GM19240 (cell line): ENCODE data around the gene FOS.

Source experiments
- DNase-seq: peaks from one replicate; pipeline ENCODE4 v3.0.0; 2011; ENCODE audit warnings: low spot score; ENCODE audit not compliant: insufficient read length

Gene FOS

DNA sequence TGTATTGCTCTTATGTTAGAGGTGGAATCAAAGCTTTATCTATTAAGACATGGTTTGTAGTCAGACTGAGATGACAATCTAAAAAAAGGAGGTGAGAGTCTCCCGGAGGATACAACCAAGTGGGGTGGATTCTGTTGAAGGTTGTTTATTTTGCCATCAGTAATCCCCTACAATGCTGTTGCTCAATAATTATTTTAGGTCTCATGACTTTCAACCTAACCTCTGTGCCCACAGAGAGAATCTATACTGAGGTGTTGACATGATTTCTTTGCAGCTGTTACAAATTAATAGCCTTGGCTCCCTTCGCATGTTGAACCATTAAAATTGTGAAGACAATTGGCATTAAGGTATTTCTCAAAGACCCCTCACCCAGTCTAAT lies 28.7 kb upstream of the FOS start:
- DNase-seq, result no peak

DNA sequence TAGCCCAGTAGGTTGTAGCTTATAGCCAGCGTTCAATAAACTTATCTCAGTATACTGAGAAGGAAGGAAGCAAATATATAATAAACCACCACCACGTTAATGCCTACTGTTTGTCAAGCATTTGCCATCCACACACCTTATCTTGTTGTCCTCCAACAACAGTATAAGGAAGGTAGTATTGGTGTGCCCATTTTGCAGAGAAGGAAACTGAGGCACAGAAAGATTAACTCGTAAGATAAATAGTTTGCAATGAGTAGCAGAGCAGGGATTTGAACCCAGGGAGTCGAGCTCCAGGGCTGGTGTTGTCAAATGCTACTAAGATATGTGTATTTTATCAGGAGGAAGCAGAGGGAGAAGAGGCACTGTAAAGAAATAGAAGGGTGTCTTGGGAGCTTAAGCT lies 27.8 kb upstream of the FOS start:
- no peak for DNase-seq

DNA sequence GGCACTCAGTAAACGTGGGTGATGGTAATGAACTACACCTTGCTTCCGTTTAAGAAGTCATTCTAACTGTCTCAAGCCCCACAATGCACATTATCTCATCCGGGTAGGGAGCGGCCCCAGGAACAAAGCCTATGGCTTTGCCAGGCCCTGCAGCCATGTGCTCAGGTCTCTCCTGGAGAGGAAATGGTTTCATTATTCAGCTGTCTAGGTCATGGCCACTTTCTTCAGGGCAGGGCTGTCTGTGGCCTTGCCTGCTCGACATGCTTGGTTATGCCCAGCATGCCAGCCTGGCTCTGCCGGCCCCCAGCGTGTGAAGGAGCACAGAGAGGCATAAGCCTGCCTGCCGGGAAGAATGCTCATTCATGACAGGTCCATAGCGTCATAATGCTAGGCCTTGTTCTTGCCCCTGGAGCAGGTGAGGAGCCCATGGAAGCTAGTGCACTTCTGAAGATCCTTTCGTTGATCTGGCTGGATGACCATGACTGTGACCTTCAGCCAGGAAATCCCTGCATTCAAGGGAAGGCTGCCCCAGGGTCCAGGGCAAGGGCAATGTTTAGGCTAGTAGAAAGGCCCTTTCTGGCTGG lies 26.3 kb upstream of the FOS start:
- DNase-seq, result no peak

- no peak for DNase-seq
Measured at GRCh38 chr14:75254381-75254822, 24.2 kb upstream of the FOS start.

DNA sequence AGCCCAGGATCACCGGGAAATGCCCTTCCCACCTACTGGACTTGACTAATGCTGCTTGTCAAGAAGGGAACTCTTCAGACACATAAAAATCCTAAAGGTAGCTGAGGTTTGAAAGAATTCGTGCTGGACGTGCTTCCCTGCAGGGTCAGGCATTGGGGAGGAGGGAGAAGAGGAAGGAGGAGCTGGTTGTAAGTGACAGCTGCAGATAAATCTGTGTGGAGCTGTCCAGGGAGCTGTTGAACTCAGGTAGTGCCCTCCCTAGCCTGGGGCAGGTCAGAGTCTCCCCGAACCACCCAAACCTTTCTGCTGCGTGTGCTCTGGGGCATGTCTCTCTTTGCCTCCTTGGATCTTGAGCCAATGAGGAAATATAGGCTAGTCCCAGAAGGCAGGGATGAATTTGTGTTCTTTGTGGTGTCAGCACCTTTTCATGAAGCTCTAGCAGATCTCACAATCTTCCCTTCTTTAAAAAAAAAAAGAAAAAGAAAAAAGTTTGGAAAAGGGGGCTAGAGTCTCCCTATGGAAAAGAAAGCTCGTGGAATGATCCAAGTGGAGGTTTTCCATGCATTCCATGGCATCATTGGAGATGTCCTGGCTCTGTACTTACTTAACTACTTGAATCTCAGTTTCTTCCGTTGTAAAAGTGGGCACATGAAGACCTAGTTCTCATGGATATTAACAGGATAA lies 23.6 kb upstream of the FOS start:
- no peak for DNase-seq

DNA sequence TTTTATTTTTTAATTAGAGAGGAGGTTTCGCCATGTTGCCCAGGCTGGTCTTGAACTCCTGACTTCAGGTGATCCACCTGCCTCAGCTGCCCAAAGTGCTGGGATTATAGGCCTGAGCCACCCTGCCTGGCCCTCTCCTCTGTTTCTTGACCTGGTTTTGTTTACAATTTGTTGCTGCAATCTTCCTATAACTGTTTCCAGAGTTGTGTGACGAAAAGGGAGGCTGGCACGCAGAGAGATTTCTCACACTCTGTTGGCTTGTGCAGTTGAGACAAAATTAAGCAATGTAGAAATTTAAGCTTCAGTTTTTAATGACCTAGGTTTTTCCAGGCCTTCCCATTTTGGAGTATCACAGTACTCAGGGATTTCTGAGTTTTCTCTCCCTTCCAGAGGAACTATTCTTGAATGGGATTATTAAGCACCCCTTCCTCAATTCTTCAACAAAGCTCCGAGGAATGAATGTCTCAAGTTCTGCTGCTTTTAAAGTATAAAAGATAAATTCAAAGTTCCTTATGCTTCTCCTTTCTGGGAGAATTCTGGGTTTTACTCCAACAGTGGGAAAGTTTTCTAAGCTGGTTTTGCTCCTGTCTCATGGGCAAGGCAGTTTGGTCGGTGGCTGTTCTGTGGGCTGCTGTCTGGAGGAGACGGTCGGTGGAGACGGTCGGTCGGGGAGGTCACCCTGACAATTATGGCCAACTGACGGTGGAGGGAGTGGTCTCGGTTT lies 20.4 kb upstream of the FOS start:
- no peak for DNase-seq

GRCh38 chr14:75258803-75259509 lies 19.7 kb upstream of the FOS start:
- peak; percentile 78 for DNase-seq

GRCh38 chr14:75259510-75259855 lies 19.1 kb upstream of the FOS start:
- no peak for DNase-seq

DNA sequence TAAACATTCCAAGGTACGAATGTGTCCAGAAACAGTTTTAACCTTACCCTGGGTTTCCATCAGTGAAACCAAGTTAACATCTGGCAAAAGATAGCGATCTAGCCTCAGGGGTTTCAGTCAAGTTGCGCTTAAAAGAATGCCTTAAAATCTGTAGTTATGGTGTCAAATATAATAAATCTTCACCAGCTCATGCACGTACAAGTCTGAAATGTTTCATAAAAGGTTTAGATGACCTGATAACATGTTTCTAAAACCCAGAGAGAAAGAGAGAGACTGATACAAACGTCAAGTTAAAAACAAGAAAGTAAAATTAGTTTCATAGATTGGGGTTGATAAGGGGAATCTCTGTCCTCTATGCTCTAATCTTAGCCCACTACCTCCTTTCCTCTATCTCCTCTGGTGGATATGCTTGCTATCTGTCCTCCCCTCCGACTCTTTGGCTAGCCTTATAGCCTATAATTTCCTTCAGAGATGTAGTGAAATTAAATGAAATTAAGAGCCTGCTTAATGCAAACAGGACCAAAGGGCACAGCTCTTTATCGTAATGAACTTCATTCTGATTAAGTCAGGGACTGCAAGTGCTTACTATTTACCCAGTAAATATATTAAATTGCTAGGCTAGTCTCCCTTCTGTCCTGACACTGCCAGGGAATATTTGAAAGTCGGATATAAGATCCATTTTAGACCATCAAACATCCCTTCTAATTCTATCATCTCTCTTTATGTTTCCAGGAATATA lies 18.4 kb upstream of the FOS start:
- no peak for DNase-seq

DNA sequence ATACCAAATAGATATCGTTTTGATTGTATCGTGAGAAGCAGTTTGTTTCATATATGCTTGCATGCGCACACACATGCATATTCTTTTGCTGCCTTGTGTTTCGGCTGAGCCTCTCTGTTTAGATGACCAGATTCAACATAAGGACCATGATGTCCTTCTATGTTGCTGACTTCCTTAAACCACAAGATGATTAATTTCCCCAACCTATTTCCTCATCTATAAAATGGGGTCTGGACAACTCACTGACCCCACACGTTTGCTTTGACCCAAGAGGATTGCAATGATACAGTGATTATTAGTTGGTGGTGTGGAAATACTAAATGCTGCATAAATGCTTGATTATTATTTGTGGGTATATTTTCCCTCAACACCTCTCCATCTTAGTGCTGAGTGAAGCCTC lies 16.8 kb upstream of the FOS start:
- no peak for DNase-seq

DNA sequence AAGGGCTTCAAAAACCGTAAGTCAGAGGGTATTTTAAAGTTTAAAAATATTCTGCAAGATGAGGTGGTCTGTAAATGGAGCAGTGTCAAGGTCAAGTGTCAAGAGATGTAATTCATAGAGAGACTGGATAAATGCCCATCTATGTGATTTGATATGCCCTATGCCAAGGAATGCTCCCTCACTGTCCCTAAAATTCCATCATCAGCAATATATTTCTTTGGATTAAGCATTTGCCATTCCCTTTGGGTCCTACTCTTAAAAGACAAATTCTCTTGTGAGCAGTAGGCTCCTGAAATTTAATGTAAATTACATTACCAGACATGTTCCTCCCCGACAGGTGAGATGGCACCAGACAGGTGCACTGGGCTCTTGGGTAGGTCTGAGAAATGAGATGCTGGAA lies 16.0 kb upstream of the FOS start:
- no peak for DNase-seq

DNA sequence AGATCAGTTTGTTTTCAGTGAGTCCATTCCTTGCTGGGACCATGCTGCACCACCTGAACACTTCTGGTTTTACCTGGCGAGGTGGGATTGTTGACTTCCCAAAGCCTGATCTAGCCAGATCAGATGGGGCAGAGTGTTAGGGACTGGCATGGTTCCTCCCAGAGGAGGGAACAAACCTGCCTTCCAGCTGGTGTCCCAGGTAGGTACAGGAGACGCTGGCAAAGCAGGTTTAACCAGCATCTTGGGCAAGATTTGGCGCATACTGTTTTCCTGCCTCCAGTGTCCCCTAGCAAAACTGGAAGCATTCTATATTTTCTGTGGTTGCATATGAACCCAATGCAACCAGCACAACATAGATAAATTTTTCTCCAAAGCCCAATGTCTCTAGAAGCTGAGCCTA lies 14.6 kb upstream of the FOS start:
- no peak for DNase-seq

- DNase-seq, result no peak
Measured at GRCh38 chr14:75267141-75267721, 11.4 kb upstream of the FOS start.

- no peak for DNase-seq
Measured at GRCh38 chr14:75268633-75269550, 9.7 kb upstream of the FOS start.

DNA sequence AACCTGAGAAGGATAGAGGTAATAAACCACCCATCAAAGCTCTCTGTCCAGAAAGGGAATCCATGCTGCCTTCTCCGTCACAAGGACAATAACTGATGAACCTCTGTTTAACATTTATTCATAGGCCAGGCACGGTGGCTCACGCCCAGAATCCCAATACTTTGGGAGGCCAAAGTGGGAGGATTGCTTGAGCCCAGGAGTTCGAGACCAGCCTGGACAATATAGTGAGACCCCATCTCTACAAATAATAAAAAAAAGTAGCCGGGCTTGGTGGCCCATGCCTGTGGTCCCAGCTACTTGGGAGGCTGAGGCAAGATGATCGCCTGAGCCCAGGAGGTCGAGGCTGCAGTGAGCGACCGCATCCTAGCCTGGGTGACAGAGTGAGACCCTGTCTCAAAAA lies 7.1 kb upstream of the FOS start:
- no peak for DNase-seq

- DNase-seq, result no peak
Measured at GRCh38 chr14:75273272-75274049, 5.2 kb upstream of the FOS start.

DNA sequence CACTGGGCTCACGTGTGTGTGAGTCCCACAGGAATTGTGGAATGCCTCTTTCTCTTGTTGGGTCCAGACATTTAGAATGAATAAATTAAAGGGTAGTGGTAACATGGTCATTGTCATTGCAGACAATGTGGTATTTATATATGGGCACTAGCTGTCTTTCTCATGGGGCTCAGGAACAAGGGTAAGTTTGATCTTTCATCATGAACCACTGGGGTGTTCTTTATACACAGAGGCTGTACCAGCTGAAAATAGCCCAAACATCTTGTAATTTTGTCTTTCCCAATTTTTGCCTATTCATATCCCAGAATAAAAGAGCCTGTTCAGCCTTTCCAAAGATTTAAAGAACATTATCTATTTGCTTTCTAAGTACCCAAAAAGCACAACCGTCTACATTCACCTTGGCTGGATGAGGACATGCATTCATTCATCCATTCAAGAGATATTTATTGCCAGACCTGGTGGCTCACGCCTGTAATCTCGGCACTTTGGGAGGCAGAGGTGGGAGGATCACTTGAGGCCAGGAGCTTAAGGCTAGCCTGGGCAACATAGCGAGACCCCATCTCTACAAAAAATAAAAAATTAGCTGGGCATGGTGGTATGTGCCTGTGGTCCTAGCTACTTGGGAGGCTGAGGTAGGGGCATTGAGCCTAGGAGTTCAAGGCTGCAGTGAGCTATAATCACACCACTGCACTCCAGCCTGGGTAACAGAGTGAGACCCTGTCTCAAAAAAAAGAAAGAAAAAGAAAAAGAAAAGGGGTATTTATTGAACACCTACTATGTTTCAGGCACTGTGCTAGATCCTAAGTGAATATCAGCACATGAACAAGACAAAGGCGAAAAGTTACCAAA lies 4.4 kb upstream of the FOS start:
- DNase-seq, result no peak

DNA sequence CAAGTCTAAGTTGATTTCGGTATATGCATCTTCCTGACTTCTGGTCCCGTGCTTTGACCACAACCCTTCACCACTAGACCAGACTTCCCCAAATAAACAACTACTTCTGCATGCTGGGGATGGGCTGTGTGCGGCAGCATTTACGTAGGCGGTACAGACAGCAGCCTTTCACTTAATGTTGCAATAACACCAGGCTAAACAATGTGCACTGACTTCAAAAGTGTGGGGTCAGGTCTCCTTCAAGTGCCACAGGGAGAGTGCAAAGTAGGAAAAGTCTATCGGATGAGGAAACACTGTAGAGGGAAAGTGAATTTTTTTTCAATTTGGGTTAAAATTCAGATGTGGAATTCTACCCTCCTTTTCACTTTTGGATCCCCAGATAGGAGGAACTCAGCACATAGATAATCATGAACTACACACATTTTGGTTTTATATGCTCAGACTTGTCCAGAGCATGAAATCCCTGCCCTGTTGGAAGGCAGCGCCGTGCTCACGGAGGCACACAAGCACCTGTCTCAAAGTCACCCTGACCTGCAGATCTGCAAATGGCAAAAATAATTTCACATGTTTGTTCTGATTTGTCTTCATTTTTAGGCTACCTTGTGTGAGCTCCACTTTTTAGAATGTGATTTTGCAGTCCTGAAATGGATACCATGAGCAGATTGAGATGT lies 3.6 kb upstream of the FOS start:
- DNase-seq, result peak; percentile 33
